Hindlimb muscle (tissue), 1 donor: Measurements from ENCODE around the gene EFHD1. TPM values are rescaled to one million over a fixed set of nuclear protein-coding genes. Genes with fewer than 3 reads are reported as not detected.
A peak's percentile ranks its signal among the peaks of the same experiment; 100 is the strongest.
"Not testable (repeated sequence)": the region's sequence is repeated elsewhere in the genome, so short reads cannot be mapped to it uniquely, and the experiment has no call there.

Experiments used
- DNase-seq: peaks from one replicate; pipeline ENCODE4 v3.0.0-alpha.2; 2013
- polyA plus RNA-seq: library from polyadenylated mRNA; unstranded; fragments of 120-200 nt; gene quantifications from one replicate; pipeline ENCODE4 v1.2.1, GENCODE V29; 2013; ENCODE audit not compliant: insufficient read length

EFHD1 gene
- polyA plus RNA-seq, 1 donor = 26.3 TPM

DNA sequence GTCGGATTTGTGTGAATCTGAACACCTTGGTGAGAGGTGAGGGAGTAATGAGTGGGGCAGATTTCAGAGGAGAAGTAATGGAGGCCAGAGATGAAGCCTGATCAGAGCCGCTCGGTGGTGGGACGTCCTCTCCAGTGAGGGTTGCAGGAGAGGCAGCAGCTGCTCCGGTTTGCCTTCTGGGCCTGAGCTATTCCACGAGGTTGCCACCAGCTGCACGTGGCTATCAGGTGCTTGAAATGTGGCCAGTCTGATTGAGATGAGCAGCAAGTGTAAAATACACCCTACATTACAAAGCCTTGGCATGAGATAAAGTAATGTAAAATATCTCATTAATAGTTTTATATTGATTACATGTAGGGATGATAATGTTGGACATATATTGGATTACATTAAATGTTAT is 10.8 kb upstream of the EFHD1 start:
- DNase-seq = no peak

DNA sequence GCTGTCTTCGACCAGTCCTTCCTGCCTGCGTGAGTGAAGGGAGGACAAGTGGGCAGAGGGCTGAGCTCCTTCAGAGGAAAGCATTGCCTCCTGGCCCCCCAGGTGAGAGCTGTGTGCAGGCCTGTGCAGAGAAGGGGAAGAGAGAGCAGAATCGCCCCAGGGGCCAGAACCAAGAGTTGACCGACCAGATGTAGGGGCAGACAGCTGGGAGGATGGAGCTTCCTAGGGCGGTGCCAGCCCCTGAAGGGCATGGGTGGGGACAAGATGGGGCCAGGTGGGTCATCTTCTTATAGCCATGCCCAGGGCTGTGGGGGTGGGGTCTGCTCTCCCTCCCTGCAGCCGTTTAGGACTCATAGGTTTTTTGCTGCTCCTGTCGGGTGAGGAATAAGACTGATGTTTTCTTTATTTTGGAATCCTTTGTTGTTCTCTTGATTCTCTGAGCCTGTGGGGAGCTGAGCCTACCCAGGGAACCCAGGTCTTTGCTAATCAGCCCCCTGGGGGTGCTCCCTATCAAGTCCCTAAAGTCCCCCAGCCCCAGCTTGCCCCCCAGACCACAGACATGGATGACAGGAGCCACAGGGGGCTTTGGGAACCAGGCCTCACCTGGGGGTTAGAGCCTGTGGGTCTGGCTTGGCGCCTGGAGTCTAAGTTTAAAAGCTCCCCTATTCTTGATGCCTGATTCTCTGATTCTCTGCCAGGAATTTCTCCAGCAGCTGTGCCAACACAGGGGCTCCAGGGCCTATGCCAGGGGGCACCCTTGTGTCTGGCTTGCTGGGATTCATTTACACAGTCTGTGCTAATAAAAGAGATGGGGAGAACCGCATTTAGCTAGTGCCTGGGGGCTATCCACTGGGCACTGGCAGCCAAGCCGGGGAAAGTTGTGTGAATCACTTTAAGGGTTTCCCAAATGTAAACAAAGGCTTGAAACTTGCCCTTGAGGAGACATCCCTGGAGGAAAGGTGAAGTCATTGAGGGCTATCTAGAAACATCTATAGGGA is 9.3 kb upstream of the EFHD1 start:
- no peak for DNase-seq

DNA sequence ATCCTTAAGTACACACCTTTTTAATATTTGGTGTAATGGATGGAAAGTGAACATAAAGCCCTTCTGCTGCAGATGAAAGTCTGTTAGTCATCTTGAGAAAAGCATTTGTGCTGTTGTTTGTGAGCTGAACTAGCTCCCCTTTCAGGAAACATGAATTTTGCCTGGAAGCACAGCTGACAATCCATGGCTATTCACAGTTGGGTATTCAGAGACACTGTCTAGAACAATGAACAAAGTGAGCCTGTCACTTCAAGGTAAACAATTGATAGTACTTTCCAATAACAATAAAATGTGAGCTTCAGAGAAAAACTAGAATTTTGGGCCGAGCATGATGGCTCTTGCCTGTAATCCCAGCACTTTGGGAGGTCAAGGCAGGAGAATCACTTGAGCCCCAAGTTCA is 6.8 kb upstream of the EFHD1 start:
- no peak for DNase-seq

DNA sequence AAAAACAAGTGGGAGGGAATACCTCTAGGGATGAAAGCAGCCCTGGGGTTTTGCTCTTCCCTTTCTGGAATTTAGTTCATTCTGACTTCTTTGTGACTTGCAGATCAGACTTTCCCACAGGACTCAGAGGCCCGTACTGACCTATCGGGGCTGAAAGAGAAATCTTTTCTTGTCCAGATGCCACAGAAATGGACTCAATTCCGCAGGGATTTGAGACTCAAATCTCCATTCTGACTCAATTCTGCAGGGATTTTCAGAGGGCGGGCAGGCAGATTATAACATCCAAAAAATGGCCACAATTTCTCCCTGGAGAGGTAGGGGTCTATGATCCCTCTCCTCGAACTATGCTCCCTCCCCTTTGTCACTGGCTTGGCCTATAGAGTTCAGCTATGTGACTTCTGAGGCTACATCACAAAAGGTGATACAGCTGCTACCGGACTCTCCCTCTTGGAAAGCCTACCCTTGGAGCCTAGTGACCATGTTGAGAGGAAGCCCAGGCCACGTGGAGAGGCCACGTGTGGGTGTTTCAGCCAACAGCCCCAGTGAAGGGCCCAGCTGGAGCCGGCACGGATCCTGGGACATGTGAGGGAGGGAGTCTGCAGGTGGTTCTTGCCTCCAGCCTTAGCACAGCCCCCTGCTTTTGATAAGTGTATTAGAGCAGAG is 4.8 kb upstream of the EFHD1 start:
- peak; percentile 64 for DNase-seq

DNA sequence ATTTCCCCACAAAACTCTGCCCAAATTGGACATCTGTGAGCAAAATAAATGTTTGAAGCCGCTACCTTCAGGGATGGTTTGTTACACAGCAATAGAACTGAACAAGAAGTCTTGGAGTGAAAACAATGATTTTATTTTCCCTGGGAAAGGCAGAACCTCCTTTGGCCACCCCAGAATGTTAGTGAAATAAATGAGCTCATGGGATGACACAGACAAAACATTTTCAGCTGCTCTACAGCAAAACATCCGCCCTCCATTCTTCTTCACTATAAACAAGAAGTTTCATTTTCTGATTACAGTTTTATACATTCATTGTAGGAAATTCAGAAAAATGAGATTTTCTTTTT is 4.3 kb upstream of the EFHD1 start:
- DNase-seq = peak; percentile 22

DNA sequence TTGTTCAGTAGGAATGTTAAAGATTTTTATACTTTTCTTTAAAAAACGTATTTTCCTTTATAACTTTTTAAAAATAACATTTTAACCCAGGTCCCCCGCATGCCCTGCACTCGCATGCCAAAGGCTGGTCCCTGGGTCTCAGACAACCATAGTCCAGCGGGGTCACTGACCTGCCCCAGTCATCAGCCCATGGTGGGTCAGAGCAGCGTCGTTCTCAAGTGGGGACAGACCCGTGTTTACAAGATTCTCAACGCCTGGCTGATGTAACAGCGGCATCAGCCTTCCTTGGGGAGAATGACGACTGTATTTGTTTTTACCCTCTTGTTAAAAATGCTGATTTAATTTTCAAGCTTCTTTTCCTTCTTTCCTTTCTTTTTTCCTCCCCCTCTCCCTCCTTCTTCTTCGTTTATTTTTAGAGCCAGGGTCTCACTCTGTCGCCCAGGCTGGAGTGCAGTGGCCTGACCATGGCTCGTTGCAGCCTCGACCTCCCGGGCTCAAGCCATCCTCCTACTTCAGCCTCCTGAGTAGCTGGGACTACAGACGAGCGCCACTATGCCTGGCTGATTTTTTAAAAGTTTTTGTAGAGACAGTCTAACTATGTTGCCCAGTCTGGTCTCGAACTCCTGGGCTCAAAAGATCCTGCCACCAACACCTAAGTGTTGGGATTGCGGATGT is 1.0 kb upstream of the EFHD1 start:
- DNase-seq = no peak

DNA sequence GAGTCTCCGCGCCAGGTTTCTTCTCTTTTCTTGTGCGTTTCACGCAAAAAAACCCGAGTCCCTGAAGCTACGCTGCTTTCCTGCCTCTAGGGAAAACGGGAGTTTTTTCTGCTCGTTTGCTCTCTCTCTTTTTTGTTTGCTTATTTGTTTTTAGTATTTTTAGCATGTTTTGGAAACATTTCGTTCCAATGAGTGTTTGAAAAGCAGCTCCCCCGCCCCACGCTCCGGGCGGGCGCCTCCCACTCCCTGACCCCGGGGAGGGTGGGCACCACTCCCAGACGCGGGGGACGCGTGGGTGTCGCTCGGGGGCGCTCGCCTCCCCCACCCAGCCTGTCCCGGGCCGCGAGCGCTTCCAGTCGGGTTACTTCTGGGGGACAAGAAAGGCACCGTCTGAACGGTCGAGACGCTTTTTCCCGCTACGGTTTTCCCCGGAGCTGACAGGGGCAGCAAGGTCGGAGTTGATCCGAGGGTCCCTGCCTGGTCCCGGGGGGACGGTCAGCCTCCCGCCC is 446 bp upstream of the EFHD1 start:
- DNase-seq = peak; percentile 33

DNA sequence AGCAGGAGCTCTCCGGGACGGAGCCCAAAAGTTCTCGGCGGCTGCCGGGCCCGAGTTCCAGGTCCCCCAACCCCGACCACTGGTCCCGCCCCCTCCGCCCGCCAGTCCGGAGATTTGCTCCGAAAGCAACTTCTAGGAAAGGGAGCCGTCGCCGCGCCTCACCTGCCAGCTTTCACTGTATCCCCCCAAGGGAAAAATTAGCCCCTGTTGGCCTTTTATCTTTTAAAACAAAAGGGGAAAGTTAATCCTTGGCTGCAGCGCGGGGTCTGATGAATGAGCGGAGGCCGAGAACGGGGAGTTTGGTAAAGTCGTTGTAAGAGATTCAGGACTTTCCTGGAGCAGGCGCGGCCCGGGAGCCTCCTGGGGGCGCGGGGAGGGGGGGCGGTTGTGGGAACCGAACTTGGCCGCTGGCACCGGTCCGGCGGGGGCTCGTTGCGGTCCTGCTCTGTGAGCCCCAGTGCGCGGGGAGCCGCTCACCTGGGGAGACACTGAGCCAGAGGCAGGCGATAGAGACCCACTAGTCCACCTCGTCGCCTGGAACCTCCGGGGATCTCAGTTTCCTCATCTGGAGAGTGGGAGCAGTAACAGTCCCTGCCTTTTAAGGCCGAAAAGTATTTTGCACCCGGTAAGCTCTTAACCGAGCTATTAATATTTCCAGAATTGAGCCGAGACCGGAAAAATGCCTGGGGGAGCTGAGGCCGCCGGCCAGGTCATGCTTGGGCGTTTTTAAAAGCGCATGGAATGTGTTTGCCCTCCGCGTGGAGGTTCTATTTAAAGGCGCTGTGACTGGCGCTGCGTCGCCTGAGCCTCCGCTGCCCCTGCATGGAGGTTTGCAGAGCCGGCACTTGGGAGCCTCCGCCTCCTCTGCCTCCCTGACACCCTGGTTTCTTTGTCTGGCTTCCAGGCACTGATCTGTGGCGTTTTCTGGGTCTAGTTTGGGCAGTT is 1.1 kb downstream of the EFHD1 start:
- DNase-seq = peak; percentile 16

DNA sequence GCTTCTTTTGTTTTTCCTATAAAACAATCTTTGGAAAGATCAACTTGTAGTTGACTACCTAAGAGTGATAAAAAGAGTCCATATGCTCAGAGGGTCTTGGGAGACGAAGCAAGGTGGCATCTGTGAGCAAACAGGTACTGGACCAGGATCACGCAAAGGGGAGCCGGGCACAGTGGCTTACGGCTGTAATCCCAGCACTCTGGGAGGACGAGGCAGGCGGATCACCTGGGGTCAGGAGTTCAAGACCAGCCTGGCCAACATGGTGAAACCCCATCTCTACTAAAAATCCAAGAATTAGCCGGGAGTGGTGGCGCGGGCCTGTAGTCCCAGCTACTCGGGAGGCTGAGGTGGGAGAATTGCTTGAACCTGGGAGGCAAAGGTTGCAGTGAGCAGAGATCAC is 2.0 kb downstream of the EFHD1 start:
- not testable (repeated sequence) for DNase-seq

DNA sequence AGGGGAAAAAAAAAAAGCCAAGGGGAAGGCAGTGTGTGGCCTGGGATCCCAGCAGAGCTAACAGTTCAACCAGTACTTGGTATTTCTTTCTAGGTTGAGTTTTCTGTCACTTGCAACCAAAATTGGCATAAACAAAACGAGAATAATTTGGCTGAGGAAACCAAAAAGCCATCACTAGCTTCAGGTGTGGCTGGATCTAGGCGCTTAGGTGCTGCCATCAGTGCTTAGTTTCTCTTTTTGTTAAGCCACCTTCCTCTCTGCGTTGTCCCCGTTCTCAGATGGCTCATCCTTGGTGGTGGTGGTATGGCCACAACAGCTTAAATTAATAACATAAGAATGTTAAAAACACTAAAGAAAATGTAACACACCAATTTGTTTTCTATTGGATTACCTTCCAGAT is 2.4 kb downstream of the EFHD1 start:
- DNase-seq = no peak

DNA sequence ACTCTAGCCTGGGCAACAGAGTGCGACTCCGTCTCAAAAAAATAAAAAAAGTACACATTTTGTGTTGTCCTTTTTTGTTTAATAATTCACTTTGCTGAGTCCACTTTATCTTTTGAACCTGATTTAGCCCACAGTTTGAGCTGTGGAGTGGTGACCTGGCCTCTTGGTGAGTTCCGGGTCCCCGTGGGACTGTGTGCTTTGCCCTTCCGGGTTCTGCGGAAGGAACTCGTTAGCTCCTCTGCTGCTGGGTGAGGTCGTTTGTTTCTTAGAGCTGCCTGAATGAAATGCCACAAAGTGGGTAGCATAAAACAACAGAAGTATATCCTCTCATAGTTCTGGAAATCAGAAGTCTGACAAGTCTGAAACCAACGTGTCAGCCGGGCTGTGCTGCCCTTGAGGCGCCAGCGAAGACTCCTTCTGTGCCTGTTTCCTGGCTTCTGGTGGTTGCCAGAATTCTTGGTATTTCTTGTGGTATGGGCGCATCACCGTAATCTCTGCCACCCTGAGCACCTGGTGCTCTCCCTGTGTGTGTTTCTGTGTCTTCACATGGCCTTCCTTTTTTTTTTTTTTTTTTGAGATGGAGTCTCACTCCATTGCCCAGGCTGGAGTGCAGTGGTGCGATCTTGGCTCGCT is 3.5 kb downstream of the EFHD1 start:
- DNase-seq = no peak

DNA sequence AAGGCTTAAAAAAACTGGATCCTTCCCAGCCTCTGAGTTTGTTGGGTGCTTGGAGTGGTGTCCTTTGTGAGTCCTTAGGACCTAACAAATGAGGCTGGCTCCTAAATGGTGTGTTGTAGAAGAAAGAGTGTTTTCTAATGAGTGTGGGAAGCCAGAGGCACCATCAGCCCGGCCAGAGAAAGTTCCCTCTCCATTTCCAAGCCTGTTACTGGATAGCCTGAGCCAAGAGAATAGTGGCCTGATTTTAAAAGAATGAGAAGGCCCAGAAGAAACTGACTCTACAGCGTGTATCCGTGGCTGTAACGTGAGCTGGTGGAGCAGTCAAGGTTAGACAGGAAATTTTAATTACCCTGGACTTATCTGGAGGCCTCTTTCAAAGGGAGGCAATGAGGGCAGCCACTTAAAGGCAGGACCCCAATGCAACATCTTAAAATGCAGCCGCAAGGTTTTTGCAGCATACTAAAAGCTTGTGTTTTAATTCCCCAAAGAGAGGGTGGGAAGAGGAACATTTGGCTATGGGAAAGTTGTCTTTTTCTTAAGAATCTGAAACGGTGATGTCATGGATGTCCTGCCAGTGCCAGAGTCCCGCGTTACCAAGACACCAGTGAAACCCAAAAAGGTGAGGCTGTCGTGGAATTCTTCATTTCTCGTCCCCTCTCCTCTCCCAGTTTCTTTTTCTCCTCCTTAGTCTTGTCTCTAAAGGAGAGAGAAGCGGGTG is 4.6 kb downstream of the EFHD1 start:
- peak; percentile 25 for DNase-seq

DNA sequence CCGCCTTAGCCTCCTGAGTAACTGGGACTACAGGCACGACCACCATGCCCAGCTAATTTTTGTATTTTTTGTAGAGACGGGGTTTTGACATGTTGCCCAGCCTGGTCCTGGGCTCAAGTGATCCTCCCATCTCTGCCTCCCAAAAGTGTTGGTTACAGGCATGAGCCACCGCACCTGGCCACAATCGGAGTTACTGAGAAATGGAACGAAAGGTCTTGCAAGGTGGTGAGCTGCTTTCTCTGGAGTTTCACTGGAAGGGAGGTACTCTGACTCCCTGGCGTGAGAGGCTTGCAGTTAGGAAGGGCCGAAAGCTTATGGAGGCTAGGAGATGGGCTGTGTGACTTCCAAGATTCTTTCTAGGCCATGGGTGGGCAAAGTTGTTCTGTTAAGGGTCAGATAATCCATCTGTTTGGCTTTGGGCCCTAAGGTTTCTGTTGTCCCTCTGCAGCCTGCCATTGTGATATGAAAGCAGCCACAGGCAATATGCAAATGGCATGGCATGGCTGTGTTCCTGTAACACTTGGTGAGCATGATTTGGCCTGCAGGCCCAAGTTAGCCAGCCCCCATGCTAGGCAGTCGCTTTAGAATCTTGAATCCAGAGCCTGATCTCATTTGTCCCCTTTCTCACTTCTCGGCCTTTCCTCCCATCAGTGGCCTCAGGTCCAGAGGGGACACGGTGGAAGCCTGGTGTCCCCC is 7.9 kb downstream of the EFHD1 start:
- DNase-seq = no peak

DNA sequence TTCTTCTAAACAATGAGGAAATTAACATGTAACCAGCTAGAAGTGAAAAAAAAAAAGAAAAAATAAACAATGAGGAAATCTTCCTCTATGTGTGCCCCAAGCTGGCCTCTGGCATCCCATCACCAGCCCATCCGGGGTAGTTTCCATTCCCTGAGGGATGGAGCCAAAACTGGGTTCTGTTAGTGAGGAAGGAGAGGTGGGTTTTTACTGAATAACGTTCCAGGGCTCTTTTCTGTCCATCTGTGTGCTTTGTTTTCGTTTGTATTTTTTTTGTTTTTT is 9.7 kb downstream of the EFHD1 start:
- no peak for DNase-seq

DNA sequence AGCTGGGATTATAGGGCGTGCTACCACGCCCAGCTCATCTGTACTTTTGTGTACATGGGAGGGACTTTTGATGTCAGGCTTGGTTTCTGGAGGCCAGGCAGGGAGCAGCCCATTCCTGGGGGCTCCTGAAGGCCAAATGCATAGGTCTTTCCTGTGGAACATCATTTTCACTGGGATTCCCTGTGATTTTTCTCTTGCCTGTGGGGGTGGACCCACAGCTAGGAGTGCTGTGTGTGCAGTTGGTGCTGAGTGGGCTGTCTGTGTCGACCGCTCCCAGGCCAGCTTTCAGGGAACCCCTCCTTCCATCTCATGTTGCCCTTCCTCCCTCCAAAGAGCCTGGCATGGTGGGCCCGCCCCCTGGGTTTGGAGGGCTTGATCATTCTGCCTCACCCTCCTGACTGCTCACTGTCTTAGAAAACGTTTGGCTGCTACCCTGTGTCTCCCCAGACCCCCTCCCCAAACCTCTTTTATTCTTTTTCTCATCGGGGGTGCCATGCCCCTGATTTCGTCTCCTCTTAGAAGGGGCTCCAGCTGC is 10.5 kb downstream of the EFHD1 start:
- no peak for DNase-seq

DNA sequence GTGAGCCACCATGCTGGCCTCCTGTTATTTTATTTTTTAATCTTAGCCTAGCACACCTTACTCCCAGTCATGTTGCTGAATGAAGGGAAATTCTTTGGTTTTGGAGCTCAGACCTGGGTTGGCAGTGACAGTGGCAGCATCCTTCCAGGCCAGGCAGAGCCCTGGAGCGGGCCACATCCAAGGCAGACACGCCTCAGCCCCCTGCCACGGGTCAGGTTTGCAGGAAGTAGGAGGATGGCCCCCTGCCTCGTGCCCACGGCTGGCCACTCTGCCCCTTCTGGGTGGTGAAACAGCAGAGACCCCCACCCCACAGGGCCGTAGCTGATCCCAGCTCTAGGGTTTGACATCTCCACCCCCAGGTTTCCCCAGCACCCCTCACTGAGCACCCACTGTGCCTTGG is 11.7 kb downstream of the EFHD1 start:
- no peak for DNase-seq

DNA sequence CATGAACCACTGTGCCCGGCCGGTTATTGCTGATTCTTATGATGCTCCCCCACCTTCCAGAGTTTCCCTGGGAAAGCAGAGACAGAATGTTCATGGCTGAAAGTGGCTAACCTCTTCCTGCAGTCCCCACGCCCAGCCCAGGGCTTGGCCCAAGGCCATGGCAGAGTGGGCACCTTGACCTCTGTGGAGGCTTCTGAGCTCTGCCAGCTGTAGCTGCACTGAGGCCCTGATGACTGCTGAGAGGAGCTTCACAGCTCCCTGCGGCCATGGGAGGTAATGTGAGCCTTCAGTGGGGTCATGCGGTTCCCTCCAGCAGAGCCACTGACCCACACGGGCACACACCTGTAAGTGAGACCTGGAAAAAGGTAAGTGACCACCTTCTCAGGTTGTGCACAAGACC is 13.3 kb downstream of the EFHD1 start:
- DNase-seq = no peak

DNA sequence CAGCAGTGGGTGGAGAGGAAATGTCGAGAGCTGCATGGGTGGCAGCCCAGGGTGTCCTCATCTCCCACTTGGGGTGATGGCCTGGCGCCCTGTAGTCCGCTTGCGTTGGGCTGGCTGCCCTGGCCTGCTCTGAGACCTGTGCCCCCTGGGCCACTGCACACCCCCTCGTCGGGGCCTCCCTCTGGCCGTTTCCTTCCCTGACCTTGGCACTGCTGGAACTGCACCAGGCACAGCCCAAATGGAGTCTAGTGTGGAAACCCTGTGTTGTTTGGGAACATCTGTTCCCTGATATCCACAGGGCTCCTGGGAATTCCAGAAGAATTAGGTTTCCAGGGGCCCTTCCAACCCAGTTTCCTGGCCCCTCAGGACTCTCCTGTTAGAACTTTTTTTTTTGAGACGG is 13.9 kb downstream of the EFHD1 start:
- DNase-seq = no peak

DNA sequence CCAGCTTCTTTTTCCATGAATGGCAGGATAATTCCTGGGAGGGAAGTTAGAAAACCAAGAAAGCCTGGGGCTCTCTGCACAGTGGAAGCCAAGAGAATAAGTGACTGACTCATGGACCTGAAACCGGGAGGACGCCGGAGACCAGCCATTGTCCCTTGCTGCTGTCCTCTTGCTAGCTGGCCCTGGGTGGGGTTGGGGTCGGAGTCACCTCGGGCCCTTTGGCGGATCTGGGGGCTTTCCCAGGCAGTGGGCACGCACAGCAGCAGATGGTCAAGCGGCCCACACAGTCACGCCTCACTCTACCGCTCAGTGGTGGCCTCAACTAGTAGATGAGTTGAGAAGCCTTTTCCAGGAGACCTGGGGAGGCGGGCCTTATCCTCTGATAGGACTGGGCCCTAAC is 15.6 kb downstream of the EFHD1 start:
- no peak for DNase-seq

DNA sequence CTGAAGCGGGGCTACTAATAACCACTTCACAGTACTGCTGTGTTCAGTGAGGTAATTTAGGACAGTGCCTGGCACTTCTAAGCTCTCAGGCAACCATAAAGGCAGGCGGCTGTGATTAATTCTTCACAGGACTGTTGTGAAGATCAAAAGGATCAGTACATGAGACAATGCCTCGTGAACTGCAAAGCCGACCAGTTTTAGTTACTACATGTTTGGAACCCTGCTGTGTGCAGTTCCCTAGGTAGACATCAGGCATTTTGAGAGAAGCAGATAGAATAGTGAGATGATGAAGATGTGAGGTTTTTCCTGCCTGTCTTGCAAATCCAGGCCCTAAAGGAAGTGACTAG is 19.1 kb downstream of the EFHD1 start:
- no peak for DNase-seq
